K562 (cell line): Measurements from ENCODE around the gene CELA3B. TPM values are rescaled to one million over a fixed set of nuclear protein-coding genes. Genes with fewer than 3 reads are reported as not detected.
A peak's percentile ranks its signal among the peaks of the same experiment; 100 is the strongest.

Experiments
- CEBPZ ChIP-seq: fragments of 150-350 bp; IDR thresholded peaks from 2 replicates; pipeline ENCODE4 v1.6.1; 2014; ENCODE audit warnings: low read depth, mild to moderate bottlenecking, low read length, borderline replicate concordance
- CREB5 ChIP-seq: fragments of 250-450 bp; sonication (Bioruptor Pico); IDR thresholded peaks from 2 replicates; pipeline ENCODE4 v1.5.0; 2020; ENCODE audit warnings: mild to moderate bottlenecking
- GATAD2A ChIP-seq: fragments of 450-650 bp; IDR thresholded peaks from 2 replicates; pipeline ENCODE4 v1.6.1; 2017
- HBP1 ChIP-seq: fragments of 450-650 bp; formaldehyde crosslinking; IDR thresholded peaks from 2 replicates; pipeline ENCODE4 v1.4.0; 2022; ENCODE audit warnings: missing genetic modification characterization
- ID3 ChIP-seq, 2 experiments: fragments of 250-450 bp in 1 of 2; fragments of 450-650 bp in 1 of 2; sonication (Bioruptor Pico) in 1 of 2; IDR thresholded peaks; 2 replicates each; pipeline versions ENCODE4 v1.6.1 to v1.8.0; 2016 to 2021; ENCODE audit warnings: mild to moderate bottlenecking in 2 of 2, moderate library complexity in 2 of 2, missing compliant biosample characterization in 1 of 2, missing genetic modification characterization in 1 of 2
- KLF13 ChIP-seq: fragments of 450-650 bp; IDR thresholded peaks from 2 replicates; pipeline ENCODE4 v1.6.1; 2016; ENCODE audit warnings: missing genetic modification characterization, low read depth, mild to moderate bottlenecking, missing compliant biosample characterization, moderate library complexity, borderline replicate concordance
- LARP7 ChIP-seq: fragments of 450-650 bp; IDR thresholded peaks from 2 replicates; pipeline ENCODE4 v1.6.1; 2016
- XRCC3 ChIP-seq: fragments of 450-650 bp; IDR thresholded peaks from 2 replicates; pipeline ENCODE4 v1.6.1; 2017; ENCODE audit warnings: mild to moderate bottlenecking, moderate library complexity
- ZBTB8A ChIP-seq: fragments of 450-650 bp; IDR thresholded peaks from 2 replicates; pipeline ENCODE4 v1.6.1; 2018; ENCODE audit warnings: mild to moderate bottlenecking, moderate library complexity; ENCODE audit not compliant: partially characterized antibody
- ZNF324 ChIP-seq: fragments of 250-450 bp; sonication (Bioruptor Pico); IDR thresholded peaks from 2 replicates; pipeline ENCODE4 v1.4.0; 2020; ENCODE audit warnings: mild to moderate bottlenecking
- ZNF398 ChIP-seq: fragments of 250-450 bp; sonication (Bioruptor Pico); IDR thresholded peaks from 2 replicates; pipeline ENCODE4 v1.8.0; 2021; ENCODE audit warnings: moderate library complexity, mild to moderate bottlenecking, inconsistent platforms
- ZNF592 ChIP-seq: fragments of 450-650 bp; IDR thresholded peaks from 2 replicates; pipeline ENCODE4 v1.6.1; 2017; ENCODE audit warnings: antibody characterized with exemption, mild to moderate bottlenecking
- ZNF830 ChIP-seq: fragments of 250-450 bp; sonication (Bioruptor Pico); IDR thresholded peaks from 2 replicates; pipeline ENCODE4 v1.5.0; 2021; ENCODE audit warnings: mild to moderate bottlenecking
- polyA plus RNA-seq, 8 experiments: library from polyadenylated mRNA; depleted of rRNA in 4 of 8; stranded (reverse) in 5 of 8; unstranded in 3 of 8; fragments of >200 nt; fragmentation: Nextera tagmentation in 2 of 8; fragmentation: Illumina TruSeq in 1 of 8; extraction: Ambion mirVana in 2 of 8; extraction: Trizol in 1 of 8; gene quantifications; 2 replicates each; pipeline versions ENCODE4 v1.2.1 to v1.2.3, GENCODE V29; 2011 to 2014; ENCODE audit warnings: inconsistent platforms in 1 of 8, missing spikeins in 1 of 8
- total RNA-seq, 7 experiments: library from RNA; depleted of rRNA in 6 of 7; stranded (reverse); fragments of >200 nt in 6 of 7; fragmentation: Illumina TruSeq in 2 of 7; extraction: Trizol in 2 of 7; gene quantifications; 2 replicates each; pipeline versions ENCODE4 v1.2.1 to v1.2.3, GENCODE V29; 2011 to 2021; ENCODE audit warnings: low replicate concordance in 1 of 7

Gene CELA3B
- total and polyA plus RNA-seq, 9 of the 15 experiments (the other 6 are each of a cell fraction or from before 2014, with no cell fraction given) = 3.1 TPM; not detected in 8

GRCh38 chr1:21937372-21938121 is 39.3 kb upstream of the CELA3B start (continued):
- TF ChIP-seq CEBPZ = no peak
- no peak for TF ChIP-seq ZBTB8A
- TF ChIP-seq ID3 (CRISPR knock-in tag; IDR thresholded peaks at IDR 0.05) = no peak
- TF ChIP-seq ID3 (tag; IDR thresholded peaks at IDR 0.05) = peak; percentile 85
- no peak; the same call in none of the 2 replicates for TF ChIP-seq HBP1 (CRISPR knock-in tag)
- no peak for TF ChIP-seq CREB5 (CRISPR knock-in tag)
- TF ChIP-seq ZNF324 (CRISPR knock-in tag) = no peak
- no peak for TF ChIP-seq XRCC3
- TF ChIP-seq GATAD2A = peak; percentile 83
- no peak for TF ChIP-seq ZNF398 (CRISPR knock-in tag)
- peak; percentile 85 for TF ChIP-seq ZNF592
- 0 out of 2 replicates have a peak, but pooled peaks have one; percentile 71 for TF ChIP-seq ZNF830 (CRISPR knock-in tag)
- TF ChIP-seq LARP7 = peak; percentile 96
- no peak for TF ChIP-seq KLF13
